ENCODE results near the gene MTR.
"Not testable (repeated sequence)": the region's sequence is repeated elsewhere in the genome, so short reads cannot be mapped to it uniquely, and the experiment has no call there.

MTR gene

GRCh38 chr1:236835491-236835890 lies 40.4 kb downstream of the MTR start:
- no peak for DNase-seq

- DNase-seq: no peak
Observed at GRCh38 chr1:236836157-236836556, 41.1 kb downstream of the MTR start.

- DNase-seq: no peak
Observed at GRCh38 chr1:236837115-236837514, 42.0 kb downstream of the MTR start.

- no peak for DNase-seq
Observed at GRCh38 chr1:236837897-236838296, 42.8 kb downstream of the MTR start.

- no peak for DNase-seq
Observed at GRCh38 chr1:236841341-236841740, 46.2 kb downstream of the MTR start.

- no peak for DNase-seq
Observed at GRCh38 chr1:236844499-236845271, 49.6 kb downstream of the MTR start.

- no peak for DNase-seq
Observed at GRCh38 chr1:236845830-236846229, 50.7 kb downstream of the MTR start.

- no peak for DNase-seq
Observed at GRCh38 chr1:236848274-236848923, 53.3 kb downstream of the MTR start.

GRCh38 chr1:236850077-236850979 lies 55.2 kb downstream of the MTR start:
- DNase-seq: no peak

GRCh38 chr1:236851871-236852270 lies 56.8 kb downstream of the MTR start:
- no peak for DNase-seq

GRCh38 chr1:236853921-236854604 lies 59.0 kb downstream of the MTR start:
- DNase-seq: no peak

- no peak for DNase-seq
Observed at GRCh38 chr1:236854605-236854983, 59.5 kb downstream of the MTR start.

GRCh38 chr1:236856649-236857048 lies 61.6 kb downstream of the MTR start:
- DNase-seq: not testable (repeated sequence)

GRCh38 chr1:236858165-236858564 lies 63.1 kb downstream of the MTR start:
- no peak for DNase-seq

GRCh38 chr1:236860101-236860500 lies 65.0 kb downstream of the MTR start:
- no peak for DNase-seq

GRCh38 chr1:236860674-236861073 lies 65.6 kb downstream of the MTR start:
- no peak for DNase-seq

- no peak for DNase-seq
Observed at GRCh38 chr1:236861560-236862218, 66.6 kb downstream of the MTR start.

GRCh38 chr1:236862219-236862591 lies 67.1 kb downstream of the MTR start:
- no peak for DNase-seq

- DNase-seq: no peak
Observed at GRCh38 chr1:236862615-236863211, 67.6 kb downstream of the MTR start.

GRCh38 chr1:236864211-236864610 lies 69.1 kb downstream of the MTR start:
- no peak for DNase-seq

- DNase-seq: no peak
Observed at GRCh38 chr1:236864996-236865817, 70.1 kb downstream of the MTR start.
